Activated CD8-positive, alpha-beta T cell treated with anti-CD3 and anti-CD28 coated beads for 36 hours (primary cell): ENCODE results near the gene YDJC. TPM values are rescaled to one million over a fixed set of nuclear protein-coding genes. Genes with fewer than 3 reads are reported as not detected.

Source experiments
- ATAC-seq: fragments of 200-7000 bp; cut with Tn5 transposase; one replicate; pipeline ENCODE4 v1.10.0; 2021; ENCODE audit warnings: mild to moderate bottlenecking, moderate library complexity
- CTCF ChIA-PET: fragments of 350-600 bp; sonication (Branson Sonifier 250); formaldehyde crosslinking; loops from one replicate; lab custom pipeline; 2021; ENCODE audit warnings: antibody characterized with exemption; lab: Charles Lee
- POLR2A ChIA-PET: fragments of 350-600 bp; sonication (Branson Sonifier 250); formaldehyde crosslinking; loops from one replicate; lab custom pipeline; 2021; ENCODE audit warnings: antibody characterized with exemption; lab: Charles Lee
- DNase-seq: peaks from one replicate; pipeline ENCODE4 v3.0.0-alpha.2; 2020
- H3K27ac Mint-ChIP-seq: one replicate; pipeline ENCODE4 v1.8.0; 2021; ENCODE audit warnings: mild to moderate bottlenecking, mixed read lengths
- H3K27me3 Mint-ChIP-seq: one replicate; pipeline ENCODE4 v1.8.0; 2021; ENCODE audit warnings: mixed read lengths
- H3K36me3 Mint-ChIP-seq: one replicate; pipeline ENCODE4 v1.8.0; 2021; ENCODE audit warnings: low read depth, mixed read lengths
- H3K4me1 Mint-ChIP-seq: one replicate; pipeline ENCODE4 v1.8.0; 2021; ENCODE audit warnings: low read depth, mixed read lengths
- H3K4me3 Mint-ChIP-seq: one replicate; pipeline ENCODE4 v1.8.0; 2021; ENCODE audit warnings: mild to moderate bottlenecking, moderate library complexity, mixed read lengths
- H3K9me3 Mint-ChIP-seq: one replicate; pipeline ENCODE4 v1.8.0; 2021; ENCODE audit warnings: mixed read lengths
- CTCF ChIP-seq: fragments of 200-600 bp; IDR thresholded peaks from one replicate; pipeline ENCODE4 v1.8.0; 2022; ENCODE audit warnings: antibody characterized with exemption, mild to moderate bottlenecking
- intact Hi-C: fragments of 100-400 bp; cut with micrococcal nuclease; formaldehyde crosslinking; loops from one replicate; pipeline ENCODE4 v1.10.0; 2022
- total RNA-seq, 2 experiments: library from RNA; stranded (reverse); gene quantifications; one replicate each; pipeline ENCODE4 v1.2.3, GENCODE V29; 2021

The YDJC gene
- total RNA-seq, 2 experiments from 2014 or later: 60.1 to 64.9 TPM

DNA sequence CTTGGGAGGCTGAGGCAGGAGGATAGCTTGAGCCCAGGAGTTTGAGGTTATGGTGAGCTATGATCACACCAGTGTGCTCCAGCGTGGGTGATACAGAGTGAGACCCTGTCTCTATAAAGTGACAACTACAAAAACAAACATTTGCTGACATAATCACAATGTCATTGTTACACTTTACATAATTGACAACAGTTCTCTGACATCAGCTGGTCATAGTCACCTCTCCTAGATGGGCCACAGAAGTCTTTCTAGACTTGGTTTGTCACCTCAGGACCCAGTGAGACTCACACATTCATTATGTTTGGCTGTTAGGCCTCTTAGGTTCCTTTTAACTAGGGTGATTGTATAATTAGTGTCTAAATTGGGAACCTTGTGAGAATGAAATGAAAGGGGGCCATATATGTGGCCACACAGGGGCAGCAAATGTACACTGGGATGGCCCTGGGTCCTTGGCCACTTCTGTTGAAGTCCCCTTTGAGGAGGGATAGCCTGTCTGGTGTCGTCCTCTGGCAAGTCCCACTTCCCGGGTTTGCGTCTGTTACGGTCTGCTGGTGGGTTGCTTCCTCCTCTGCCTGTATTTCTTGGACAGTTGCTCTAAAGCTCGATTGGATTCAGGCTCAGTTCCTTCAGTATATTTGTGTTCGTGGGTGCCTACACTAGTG is 30.2 kb upstream of the YDJC start:
- intact Hi-C loops: loop anchor here (5.0 kb wide), 1 partner anchor 292 kb away; the partner anchor contains the start of gene PPM1F
- Mint-ChIP-seq H3K36me3 (peaks cover 7% of the 10 kb centered on the region), H3K4me1 (peaks cover 14% of the 10 kb centered on the region), H3K4me3 (no peak overlapping the region), H3K27me3 (no peaks in the 10 kb centered on the region), H3K9me3 (no peaks in the 10 kb centered on the region), H3K27ac (no peak overlapping the region)
- POLR2A ChIA-PET: no interaction called here
- CTCF ChIA-PET: interaction anchor here (1.1 kb wide), 1 partner anchor 14 kb away, joined by 5 read pairs; no protein-coding TSS in a partner anchor
- TF ChIP-seq CTCF: no peak
- ATAC-seq (no peak), DNase-seq (no peak)

DNA sequence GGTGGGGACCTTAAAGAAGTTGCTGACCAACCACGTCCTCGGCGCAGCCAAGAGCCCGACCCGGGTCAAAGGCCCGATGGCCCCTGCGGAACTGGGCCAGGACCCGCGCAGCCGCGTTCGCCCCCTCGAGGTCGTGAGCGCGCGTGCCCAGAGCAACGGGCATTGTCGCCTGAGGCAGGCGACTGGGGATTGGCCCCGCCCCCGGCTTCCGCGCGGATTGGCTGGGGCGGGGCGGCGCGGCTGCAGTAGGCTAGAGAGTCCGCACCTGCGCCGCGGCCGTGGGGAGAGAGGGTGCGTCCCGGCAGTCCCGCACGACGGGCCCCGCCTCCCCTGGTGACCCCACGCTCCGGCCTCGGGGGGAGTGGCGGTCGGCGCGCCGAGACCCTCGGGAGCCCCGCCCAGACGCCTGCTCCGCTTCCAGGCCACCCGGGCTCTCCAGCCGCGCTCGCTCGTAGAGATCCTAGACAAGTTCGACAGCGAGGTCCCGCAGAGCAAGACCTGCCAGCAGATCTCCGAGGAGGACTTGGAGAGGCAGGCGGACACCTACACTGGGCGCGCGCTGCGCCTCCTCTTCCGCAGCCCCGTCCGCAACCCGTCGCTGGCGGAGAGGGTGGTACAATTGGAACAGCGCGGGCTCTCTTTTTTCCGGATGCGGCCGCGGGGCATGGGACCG is 27.7 kb upstream of the YDJC start:
- Mint-ChIP-seq H3K9me3 (no peaks in the 10 kb centered on the region), H3K36me3 (peaks cover 13% of the 10 kb centered on the region), H3K4me1 (peaks cover 13% of the 10 kb centered on the region), H3K4me3 (peak overlapping the region; percentile 82), H3K27ac (peak overlapping the region; percentile 22), H3K27me3 (no peaks in the 10 kb centered on the region)
- POLR2A ChIA-PET: interaction anchor here (0.8 kb wide), 1 partner anchor 28 kb away, joined by 4 read pairs; the partner anchor contains the start of gene YDJC
- peak; percentile 83 for DNase-seq
- ATAC-seq: peak; percentile 94
- peak; percentile 56 for TF ChIP-seq CTCF
- intact Hi-C loops: loop anchor here (5.0 kb wide), 1 partner anchor 295 kb away; the partner anchor contains the start of gene PPM1F
- CTCF ChIA-PET: interaction anchor here (0.8 to 2.3 kb wide), 3 partner anchors 10 to 15 kb away, joined by 3 to 8 read pairs (median 3); partner anchors contain the start of gene SDF2L1

DNA sequence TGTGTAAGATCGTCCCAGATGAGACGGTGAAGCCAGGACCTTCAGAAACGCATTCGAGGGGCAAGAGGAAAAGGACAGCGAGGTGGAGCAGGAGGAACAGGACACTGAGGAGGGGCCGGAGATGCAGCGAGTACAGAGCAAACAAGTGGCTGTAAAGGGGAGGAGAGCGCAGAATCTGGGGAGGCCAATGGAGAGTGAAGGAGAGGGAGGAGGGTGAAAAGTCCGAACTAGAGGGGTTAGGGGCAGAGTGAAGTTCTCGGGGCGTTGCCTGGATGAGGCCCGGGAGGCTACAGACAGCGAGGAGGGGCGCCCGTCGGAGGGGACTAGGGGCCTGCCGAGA is 27.2 kb upstream of the YDJC start:
- ATAC-seq: no peak
- CTCF ChIA-PET: interaction anchor here (1.0 to 2.3 kb wide), 3 partner anchors 10 to 17 kb away, joined by 3 to 8 read pairs (median 3); partner anchors contain the start of gene SDF2L1
- intact Hi-C loops: loop anchor here (5.0 kb wide), 1 partner anchor 295 kb away; the partner anchor contains the start of gene PPM1F
- H3K4me1 Mint-ChIP-seq: peaks cover 13% of the 10 kb centered on the region
- H3K27ac Mint-ChIP-seq: peak overlapping the region; percentile 22
- no peak for TF ChIP-seq CTCF
- no peaks in the 10 kb centered on the region for H3K27me3 Mint-ChIP-seq
- H3K9me3 Mint-ChIP-seq: no peaks in the 10 kb centered on the region
- H3K4me3 Mint-ChIP-seq: peak overlapping the region; percentile 68
- no peak for DNase-seq
- peaks cover 13% of the 10 kb centered on the region for H3K36me3 Mint-ChIP-seq
- POLR2A ChIA-PET: interaction anchor here (0.6 to 1.7 kb wide), 3 partner anchors 14 to 218 kb away, joined by 3 read pairs; no protein-coding TSS in a partner anchor

DNA sequence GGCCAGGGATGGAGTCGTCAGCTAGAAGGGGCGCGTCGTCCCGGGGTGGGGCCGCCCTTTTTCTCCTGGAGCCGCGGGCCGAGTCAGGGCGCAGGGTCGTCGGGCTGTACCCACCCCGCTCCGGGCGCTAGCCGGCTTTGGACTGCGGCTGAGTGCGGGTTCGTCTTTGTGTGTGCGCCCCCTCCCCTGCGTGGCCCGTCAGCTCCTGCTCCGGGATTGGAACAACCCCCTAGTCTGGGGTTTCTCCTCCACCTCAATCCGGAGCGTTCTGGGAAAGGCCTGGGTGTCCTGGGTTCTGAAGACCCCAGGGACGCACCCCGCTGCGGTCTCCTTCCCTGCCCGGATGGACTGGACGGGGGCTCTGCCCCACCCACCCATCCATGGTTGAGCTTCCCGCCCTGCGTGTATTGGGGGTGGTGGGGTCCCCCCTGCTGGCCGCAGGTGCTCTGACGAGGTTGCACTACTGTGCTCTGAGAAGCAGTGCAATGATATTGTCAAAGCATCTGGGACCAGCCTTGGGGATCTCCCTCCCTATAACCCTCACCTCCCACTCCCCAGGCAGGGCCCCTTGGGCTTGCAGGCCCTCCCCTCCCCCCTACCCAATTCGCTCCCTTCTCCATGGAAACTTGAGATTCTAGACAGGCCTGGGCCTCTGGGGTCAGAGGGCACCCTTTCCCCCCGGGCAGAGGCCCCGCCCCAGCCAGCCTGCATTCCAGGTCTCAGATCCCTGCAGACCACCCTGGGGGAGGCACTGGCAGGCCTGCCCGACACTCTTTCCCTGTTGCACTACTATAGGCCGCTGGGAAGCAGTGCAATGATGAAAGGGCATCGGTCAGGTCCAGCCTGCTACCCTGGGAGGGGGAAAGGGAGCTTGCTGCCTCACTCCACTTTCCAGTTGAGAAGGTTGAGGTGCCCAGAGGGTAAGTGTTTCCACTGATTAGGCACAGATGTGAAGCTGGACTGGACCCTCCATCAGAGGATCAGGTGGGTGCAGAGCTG is 23.0 kb upstream of the YDJC start:
- no peaks in the 10 kb centered on the region for H3K9me3 Mint-ChIP-seq
- peak overlapping the region; percentile 89 for H3K4me3 Mint-ChIP-seq
- ChIA-PET CTCF (interaction anchor here (1.0 to 3.9 kb wide), 3 partner anchors 10 to 24 kb away, joined by 3 to 32 read pairs (median 10); partner anchors contain the start of genes SDF2L1 and YDJC), POLR2A (interaction anchor here (0.7 to 4.6 kb wide), 8 partner anchors 10 to 205 kb away, joined by 3 to 30 read pairs (median 4); partner anchors contain the start of genes PPIL2, SDF2L1 and YDJC)
- H3K4me1 Mint-ChIP-seq: peaks cover 24% of the 10 kb centered on the region
- no peak for DNase-seq
- TF ChIP-seq CTCF: no peak
- H3K27ac Mint-ChIP-seq: peak overlapping the region; percentile 61
- intact Hi-C loops: no loop called here
- H3K36me3 Mint-ChIP-seq: peaks cover 24% of the 10 kb centered on the region
- H3K27me3 Mint-ChIP-seq: no peaks in the 10 kb centered on the region
- ATAC-seq: no peak
